ENCODE measurements around the gene CDK11B.

CDK11B gene

GRCh38 chr1:1630965-1631781 lies 27.6 kb downstream of the CDK11B start:
- Histone ChIP-seq H3K27me3 (ENCODE audit: insufficient read depth, poor library complexity, severe bottlenecking) (peaks cover 10% of the 10 kb centered on the region), H3K4me3 (replicated peaks; ENCODE audit: insufficient read depth, low read length) (no peak overlapping the region), H3K27ac (replicated peaks) (no peak overlapping the region)
- DNase-seq (ENCODE audit: low read depth in 1 of 2, low spot score in 1 of 2) = no peak
- TF ChIP-seq GABPA (IDR thresholded peaks at IDR 0.05; ENCODE audit: low read depth) (no peak), CTCF (IDR thresholded peaks at IDR 0.05; ENCODE audit: insufficient read depth, low read length) (no peak), REST (IDR thresholded peaks at IDR 0.05; ENCODE audit: insufficient replicate concordance, low read depth) (no peak), POLR2AphosphoS5 (IDR thresholded peaks at IDR 0.05; ENCODE audit: low read depth) (no peak), SPI1 (IDR thresholded peaks at IDR 0.05; ENCODE audit: borderline replicate concordance, low read depth) (no peak)

GRCh38 chr1:1630191-1630964 lies 28.4 kb downstream of the CDK11B start:
- Histone ChIP-seq H3K27ac (replicated peaks) (no peak overlapping the region), H3K4me3 (replicated peaks; ENCODE audit: insufficient read depth, low read length) (no peak overlapping the region), H3K27me3 (ENCODE audit: insufficient read depth, poor library complexity, severe bottlenecking) (peaks cover 10% of the 10 kb centered on the region)
- peak; percentile 33; the same call in 1 of the 2 replicates for TF ChIP-seq POLR2AphosphoS5 (IDR thresholded peaks at IDR 0.05; ENCODE audit: low read depth)
- TF ChIP-seq GABPA (IDR thresholded peaks at IDR 0.05; ENCODE audit: low read depth) = no peak
- peak; percentile 79 to 87 for DNase-seq (ENCODE audit: low read depth in 1 of 2, low spot score in 1 of 2)

GRCh38 chr1:1629430-1630190 lies 29.2 kb downstream of the CDK11B start:
- Histone ChIP-seq H3K4me3 (replicated peaks; ENCODE audit: insufficient read depth, low read length) (no peak overlapping the region), H3K27ac (replicated peaks) (no peak overlapping the region), H3K27me3 (ENCODE audit: insufficient read depth, poor library complexity, severe bottlenecking) (peaks cover 10% of the 10 kb centered on the region)
- TF ChIP-seq GABPA (IDR thresholded peaks at IDR 0.05; ENCODE audit: low read depth) (no peak), POLR2AphosphoS5 (IDR thresholded peaks at IDR 0.05; ENCODE audit: low read depth) (no peak), SPI1 (IDR thresholded peaks at IDR 0.05; ENCODE audit: borderline replicate concordance, low read depth) (no peak), CTCF (IDR thresholded peaks at IDR 0.05; ENCODE audit: insufficient read depth, low read length) (no peak), REST (IDR thresholded peaks at IDR 0.05; ENCODE audit: insufficient replicate concordance, low read depth) (no peak)
- DNase-seq (ENCODE audit: low read depth in 1 of 2, low spot score in 1 of 2) = no peak

Measured in HL-60 (cell line).